Nephron progenitor cell (in vitro differentiated cells): Measurements from ENCODE around the gene WASF2.
A peak's percentile ranks its signal among the peaks of the same experiment; 100 is the strongest.

ENCODE experiments used
- DNase-seq: peaks from one replicate; pipeline ENCODE4 v3.0.0; 2021
- H3K27ac Mint-ChIP-seq: 2 replicates; pipeline ENCODE4 v1.8.0; 2021; ENCODE audit warnings: mild to moderate bottlenecking, moderate library complexity, mixed read lengths
- H3K27me3 Mint-ChIP-seq: 2 replicates; pipeline ENCODE4 v1.8.0; 2021; ENCODE audit warnings: mild to moderate bottlenecking, low read depth, mixed read lengths; ENCODE audit not compliant: poor library complexity
- H3K36me3 Mint-ChIP-seq: 2 replicates; pipeline ENCODE4 v1.8.0; 2021; ENCODE audit warnings: low read depth, mixed read lengths
- H3K4me1 Mint-ChIP-seq: 2 replicates; pipeline ENCODE4 v1.8.0; 2021; ENCODE audit warnings: mixed read lengths
- H3K4me3 Mint-ChIP-seq: 2 replicates; pipeline ENCODE4 v1.8.0; 2021; ENCODE audit warnings: mild to moderate bottlenecking, moderate library complexity, mixed read lengths
- H3K9me3 Mint-ChIP-seq: 2 replicates; pipeline ENCODE4 v1.8.0; 2021; ENCODE audit warnings: mild to moderate bottlenecking, moderate library complexity, mixed read lengths
- CTCF ChIP-seq: fragments of 200-600 bp; sonication (generic); IDR thresholded peaks from 2 replicates; pipeline ENCODE4 v1.5.0; 2021; ENCODE audit warnings: antibody characterized with exemption

WASF2 gene

GRCh38 chr1:27531959-27532685, 42.2 kb upstream of the WASF2 start:
- H3K27me3 Mint-ChIP-seq: peaks cover 17% of the 10 kb centered on the region
- TF ChIP-seq CTCF: no peak
- peaks cover 37% of the 10 kb centered on the region for H3K36me3 Mint-ChIP-seq
- H3K9me3 Mint-ChIP-seq: no peaks in the 10 kb centered on the region
- no peak for DNase-seq
- H3K27ac Mint-ChIP-seq: peak overlapping the region; percentile 98
- no peak overlapping the region for H3K4me3 Mint-ChIP-seq
- H3K4me1 Mint-ChIP-seq: peaks cover 79% of the 10 kb centered on the region

- Mint-ChIP-seq H3K4me1 (peaks cover 80% of the 10 kb centered on the region), H3K4me3 (no peak overlapping the region), H3K27ac (peak overlapping the region; percentile 51), H3K27me3 (peaks cover 9% of the 10 kb centered on the region), H3K9me3 (no peaks in the 10 kb centered on the region), H3K36me3 (peaks cover 32% of the 10 kb centered on the region)
- DNase-seq: no peak
- TF ChIP-seq CTCF: no peak
Observed at GRCh38 chr1:27530192-27530591, 40.2 kb upstream of the WASF2 start.

- peaks cover 82% of the 10 kb centered on the region for H3K4me1 Mint-ChIP-seq
- no peaks in the 10 kb centered on the region for H3K9me3 Mint-ChIP-seq
- no peak for DNase-seq
- peak overlapping the region; percentile 81 for H3K4me3 Mint-ChIP-seq
- H3K27ac Mint-ChIP-seq: peak overlapping the region; percentile 97
- H3K36me3 Mint-ChIP-seq: peaks cover 30% of the 10 kb centered on the region
- peaks cover 7% of the 10 kb centered on the region for H3K27me3 Mint-ChIP-seq
- no peak for TF ChIP-seq CTCF
Observed at GRCh38 chr1:27529704-27530018, 39.7 kb upstream of the WASF2 start.

GRCh38 chr1:27528818-27529703, 39.1 kb upstream of the WASF2 start:
- peak overlapping the region; percentile 81 for H3K4me3 Mint-ChIP-seq
- H3K9me3 Mint-ChIP-seq: no peaks in the 10 kb centered on the region
- no peak for TF ChIP-seq CTCF
- H3K36me3 Mint-ChIP-seq: peaks cover 25% of the 10 kb centered on the region
- H3K4me1 Mint-ChIP-seq: peaks cover 82% of the 10 kb centered on the region
- peak overlapping the region; percentile 97 for H3K27ac Mint-ChIP-seq
- peak; percentile 48 for DNase-seq
- H3K27me3 Mint-ChIP-seq: peaks cover 9% of the 10 kb centered on the region

- Mint-ChIP-seq H3K27me3 (peaks cover 8% of the 10 kb centered on the region), H3K9me3 (no peaks in the 10 kb centered on the region), H3K27ac (peak overlapping the region; percentile 97), H3K36me3 (peaks cover 16% of the 10 kb centered on the region), H3K4me3 (peak overlapping the region; percentile 81), H3K4me1 (peaks cover 82% of the 10 kb centered on the region)
- DNase-seq: peak; percentile 65
- no peak for TF ChIP-seq CTCF
Observed at GRCh38 chr1:27527890-27528817, 38.2 kb upstream of the WASF2 start.
